ENCODE results near the gene WNT3. TPM values are rescaled to one million over a fixed set of nuclear protein-coding genes. Genes with fewer than 3 reads are reported as not detected.
"Not testable (repeated sequence)": the region's sequence is repeated elsewhere in the genome, so short reads cannot be mapped to it uniquely, and the experiment has no call there.

Gene WNT3
- total RNA-seq, 1 donor from 2014 or later, result not detected

DNA sequence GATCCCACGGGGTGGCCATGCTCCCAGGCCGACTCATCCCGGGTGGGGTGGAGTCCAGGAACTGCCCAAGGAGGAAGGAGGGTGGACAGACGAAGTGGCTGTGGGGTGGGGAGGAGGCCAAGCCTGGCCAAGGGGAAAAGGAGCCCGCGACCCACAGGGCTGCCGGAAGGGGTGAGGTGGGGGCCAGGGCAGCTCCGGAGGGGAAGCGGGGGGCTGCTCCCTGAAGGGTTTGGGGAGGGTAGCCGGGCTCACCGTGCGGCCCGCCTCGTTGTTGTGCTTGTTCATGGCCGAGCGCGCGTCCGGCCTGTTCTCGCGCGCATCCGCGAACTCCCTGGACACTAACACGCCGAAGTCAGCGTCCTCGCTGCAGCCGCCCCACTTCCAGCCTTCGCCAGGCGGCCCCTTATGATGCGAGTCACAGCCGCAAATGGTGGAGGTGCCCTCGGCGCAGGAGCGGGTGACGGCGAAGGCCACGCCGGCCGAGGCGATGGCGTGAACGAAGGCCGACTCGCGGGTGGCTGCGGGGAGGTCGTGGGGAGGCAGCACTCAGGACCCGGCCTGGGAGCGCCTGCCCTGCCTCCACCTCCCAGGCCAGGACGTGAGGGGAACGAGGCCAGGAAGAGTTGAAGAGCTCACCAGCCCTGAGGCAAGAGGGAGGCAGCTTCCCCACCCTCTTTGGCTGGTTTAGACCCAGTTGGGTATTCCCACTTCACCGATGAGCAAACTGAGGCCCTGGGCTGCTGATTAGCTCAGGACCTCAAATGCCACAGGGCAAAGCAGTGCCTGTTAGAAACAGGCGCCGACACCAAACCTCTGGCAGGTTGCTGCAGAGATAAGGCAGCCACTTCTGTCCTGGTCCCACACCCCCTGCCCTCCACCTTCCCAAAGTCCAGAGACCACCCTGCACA is 48.7 kb downstream of the WNT3 start:
- Histone ChIP-seq H3K4me3 (peak overlapping the region; percentile 45 to 47), H3K36me3 (no peaks in the 10 kb centered on the region), H3K27ac (no peak overlapping the region), H3K9me3 (no peaks in the 10 kb centered on the region), H3K27me3 (no peaks in the 10 kb centered on the region), H3K4me1 (peaks cover 2 to 15% of the 10 kb centered on the region in 2 donors)
- TF ChIP-seq, protein P1, sequence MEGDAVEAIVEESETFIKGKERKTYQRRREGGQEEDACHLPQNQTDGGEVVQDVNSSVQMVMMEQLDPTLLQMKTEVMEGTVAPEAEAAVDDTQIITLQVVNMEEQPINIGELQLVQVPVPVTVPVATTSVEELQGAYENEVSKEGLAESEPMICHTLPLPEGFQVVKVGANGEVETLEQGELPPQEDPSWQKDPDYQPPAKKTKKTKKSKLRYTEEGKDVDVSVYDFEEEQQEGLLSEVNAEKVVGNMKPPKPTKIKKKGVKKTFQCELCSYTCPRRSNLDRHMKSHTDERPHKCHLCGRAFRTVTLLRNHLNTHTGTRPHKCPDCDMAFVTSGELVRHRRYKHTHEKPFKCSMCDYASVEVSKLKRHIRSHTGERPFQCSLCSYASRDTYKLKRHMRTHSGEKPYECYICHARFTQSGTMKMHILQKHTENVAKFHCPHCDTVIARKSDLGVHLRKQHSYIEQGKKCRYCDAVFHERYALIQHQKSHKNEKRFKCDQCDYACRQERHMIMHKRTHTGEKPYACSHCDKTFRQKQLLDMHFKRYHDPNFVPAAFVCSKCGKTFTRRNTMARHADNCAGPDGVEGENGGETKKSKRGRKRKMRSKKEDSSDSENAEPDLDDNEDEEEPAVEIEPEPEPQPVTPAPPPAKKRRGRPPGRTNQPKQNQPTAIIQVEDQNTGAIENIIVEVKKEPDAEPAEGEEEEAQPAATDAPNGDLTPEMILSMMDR (IDR thresholded peaks at IDR 0.05), result no peak
- intact Hi-C loops (cut with DNase I), result no loop called here
- no peak for DNase-seq (ENCODE audit: low spot score in 2 of 2)

DNA sequence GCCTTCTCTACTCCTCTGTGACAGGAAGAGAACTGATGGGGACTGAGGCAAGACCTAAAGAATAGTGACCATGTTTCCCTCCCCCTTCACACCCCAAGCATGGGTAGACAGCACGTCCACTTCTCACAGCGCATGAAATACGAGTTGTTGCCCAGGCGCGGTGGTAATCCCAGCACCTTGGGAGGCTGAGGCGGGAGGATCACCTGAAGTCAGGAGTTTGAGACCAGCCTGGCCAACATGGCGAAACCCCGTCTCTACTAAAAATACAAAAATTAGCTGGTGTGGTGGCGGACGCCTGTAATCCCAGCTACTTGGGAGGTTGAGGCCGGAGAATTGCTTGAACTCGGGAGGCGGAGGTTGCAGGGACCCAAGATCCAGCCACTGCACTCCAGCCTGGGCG is 49.6 kb downstream of the WNT3 start:
- H3K4me3 ChIP-seq; H3K9me3 ChIP-seq; H3K36me3 ChIP-seq; H3K27me3 ChIP-seq; H3K27ac ChIP-seq; intact Hi-C loops (cut with DNase I); DNase-seq (ENCODE audit: low spot score in 2 of 2): not testable (repeated sequence)
- peaks cover 2 to 15% of the 10 kb centered on the region in 2 donors for H3K4me1 ChIP-seq

DNA sequence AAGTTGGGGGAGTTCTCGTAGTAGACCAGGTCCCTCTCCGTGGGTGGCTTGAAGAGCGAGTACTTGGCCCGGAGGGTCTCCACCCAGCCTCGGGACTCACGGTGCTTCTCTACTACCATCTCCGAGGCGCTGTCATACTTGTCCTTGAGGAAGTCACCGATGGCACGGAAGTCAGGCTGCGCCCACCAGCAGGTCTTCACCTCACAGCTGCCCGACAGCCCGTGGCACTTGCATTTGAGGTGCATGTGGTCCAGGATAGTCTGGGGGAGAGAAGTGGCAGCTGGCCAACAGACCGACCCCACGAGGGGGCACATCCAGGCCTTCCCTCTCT is 50.0 kb downstream of the WNT3 start:
- Histone ChIP-seq H3K9me3 (no peaks in the 10 kb centered on the region), H3K27me3 (no peaks in the 10 kb centered on the region), H3K4me3 (no peak overlapping the region), H3K4me1 (peaks cover 2 to 15% of the 10 kb centered on the region in 2 donors), H3K27ac (no peak overlapping the region), H3K36me3 (no peaks in the 10 kb centered on the region)
- TF ChIP-seq, protein P1 (IDR thresholded peaks at IDR 0.05), result no peak
- no peak for DNase-seq (ENCODE audit: low spot score in 2 of 2)
- intact Hi-C loops (cut with DNase I), result no loop called here

DNA sequence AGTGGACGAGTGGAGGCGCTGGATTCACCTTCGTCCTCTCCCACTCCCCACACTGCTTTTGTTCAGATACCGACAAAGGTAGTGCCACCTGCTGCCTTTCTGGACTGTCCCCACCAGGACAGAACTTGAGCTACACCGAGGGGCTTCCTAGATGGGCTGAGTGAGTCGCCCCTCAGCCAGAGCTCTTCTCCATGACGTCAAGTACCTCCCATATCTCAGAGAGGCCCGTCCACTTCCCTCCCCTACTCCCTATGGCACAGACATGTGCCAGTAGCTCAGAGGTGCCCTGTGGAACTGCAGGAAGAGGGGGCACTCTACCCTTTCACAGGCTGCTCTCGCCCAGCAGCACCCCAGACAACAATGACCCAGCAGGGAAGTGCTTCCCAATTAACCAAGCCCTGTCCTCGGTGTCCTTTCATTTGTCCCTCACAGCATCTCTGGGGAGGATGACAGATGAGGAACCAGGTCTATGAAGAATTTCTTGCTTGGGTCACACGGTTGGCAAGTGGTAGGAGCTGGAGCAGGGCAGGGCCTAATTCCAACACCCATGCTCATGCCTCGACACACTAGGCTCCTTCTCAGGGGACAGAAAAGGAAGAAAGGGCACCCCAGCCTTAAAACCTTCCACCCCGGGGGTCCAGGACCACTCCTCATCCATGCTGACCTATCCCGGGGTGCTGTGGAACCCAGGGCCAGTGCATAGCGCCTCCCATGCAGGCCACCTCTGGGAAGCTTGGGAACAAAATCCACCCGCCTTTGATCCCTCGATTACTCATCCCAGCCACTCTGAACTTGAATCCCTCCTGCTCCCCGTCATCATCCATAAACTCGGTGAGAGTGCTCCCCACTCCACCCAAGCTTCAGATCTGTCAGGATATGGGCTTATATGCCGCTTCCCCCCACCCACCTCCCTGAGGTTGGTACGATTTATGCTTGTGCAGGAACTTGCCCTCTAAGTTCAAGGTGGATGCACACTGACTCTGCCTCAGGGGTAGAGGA is 51.7 kb downstream of the WNT3 start:
- DNase-seq (ENCODE audit: low spot score in 2 of 2), result no peak
- no peaks in the 10 kb centered on the region for H3K27me3 ChIP-seq

DNA sequence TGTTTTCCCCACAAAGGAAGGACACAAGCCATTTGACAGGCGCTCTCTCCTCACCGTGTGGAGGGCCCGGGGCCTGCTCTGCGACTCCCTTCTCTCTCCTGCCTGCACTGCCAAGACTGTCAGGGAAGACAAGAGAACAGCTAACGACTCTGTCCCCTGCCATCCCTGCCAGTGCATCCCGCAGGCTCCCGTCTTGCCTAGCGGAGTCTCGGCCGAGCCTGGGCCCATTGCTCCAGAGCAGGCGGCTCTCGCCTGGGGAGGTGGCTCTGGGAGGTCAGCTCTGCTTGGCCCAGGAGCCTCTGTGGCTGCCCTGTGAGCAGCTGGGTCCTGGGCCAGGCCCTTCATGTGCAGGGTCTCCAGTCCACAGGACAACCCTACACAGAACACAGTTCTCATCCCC is 53.0 kb downstream of the WNT3 start:
- Histone ChIP-seq H3K4me3 (no peak overlapping the region), H3K36me3 (no peaks in the 10 kb centered on the region), H3K4me1 (peaks cover 0 to 8% of the 10 kb centered on the region in 2 donors), H3K27me3 (no peaks in the 10 kb centered on the region), H3K9me3 (no peaks in the 10 kb centered on the region), H3K27ac (no peak overlapping the region)
- DNase-seq (ENCODE audit: low spot score in 2 of 2), result no peak
- TF ChIP-seq, protein P1 (IDR thresholded peaks at IDR 0.05), result no peak
- intact Hi-C loops (cut with DNase I), result no loop called here

More for the DNA sequence above, 51.7 kb downstream of the WNT3 start:
- no peak overlapping the region for H3K27ac ChIP-seq
- intact Hi-C loops (cut with DNase I), result no loop called here
- H3K9me3 ChIP-seq, result no peaks in the 10 kb centered on the region
- TF ChIP-seq, protein P1 (IDR thresholded peaks at IDR 0.05), result no peak
- H3K4me1 ChIP-seq, result peaks cover 2 to 10% of the 10 kb centered on the region in 2 donors
- no peak overlapping the region for H3K4me3 ChIP-seq
- no peaks in the 10 kb centered on the region for H3K36me3 ChIP-seq

All from ascending aorta (tissue), 2 donors.